ENCODE measurements around the gene STK11. TPM values are rescaled to one million over a fixed set of nuclear protein-coding genes. Genes with fewer than 3 reads are reported as not detected.
"Not testable (repeated sequence)": the region's sequence is repeated elsewhere in the genome, so short reads cannot be mapped to it uniquely, and the experiment has no call there.

The STK11 gene
- total RNA-seq, 1 donor from 2014 or later: 113 TPM

DNA sequence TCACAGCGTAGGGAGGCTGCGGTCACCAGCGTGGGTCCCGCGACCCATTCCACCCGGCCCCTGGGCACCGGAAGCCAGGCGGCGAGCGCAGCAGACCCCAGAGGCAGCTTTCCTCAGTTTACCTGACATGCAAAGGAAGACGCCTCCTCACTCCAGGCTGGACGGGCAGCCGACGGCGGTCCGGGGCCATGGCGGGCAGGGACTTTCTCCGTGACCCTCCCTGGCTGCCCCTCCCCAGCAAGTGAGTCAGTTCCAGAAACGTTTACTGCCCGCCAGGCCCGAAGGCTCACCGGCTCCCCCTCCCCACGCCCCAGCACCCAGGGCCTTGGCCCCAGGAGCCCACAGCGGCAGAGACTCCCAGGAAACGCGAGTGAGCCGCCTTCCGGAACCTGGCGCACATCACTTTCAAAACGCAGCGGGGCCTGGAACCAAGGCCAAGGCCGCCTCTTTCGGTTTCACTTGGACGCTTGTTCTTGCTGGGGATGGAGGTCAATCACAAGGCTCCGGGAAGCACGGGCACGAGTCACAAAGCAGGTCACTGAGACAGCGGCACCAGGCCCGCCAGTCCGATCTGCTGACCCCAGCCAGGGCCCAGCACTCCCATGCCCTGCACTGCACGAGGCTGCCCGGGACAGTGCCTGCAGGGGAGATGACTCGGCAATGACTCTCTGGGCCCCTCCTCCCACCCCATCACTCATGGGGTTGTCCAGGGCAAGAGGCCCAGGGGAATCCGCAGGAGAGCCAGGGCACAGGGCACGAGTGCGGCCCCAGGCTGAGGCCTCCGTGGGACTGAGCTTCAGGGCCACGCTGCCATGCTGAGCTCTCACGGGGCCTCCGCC is 36.8 kb upstream of the STK11 start:
- DNase-seq (ENCODE audit: low read depth): peak; percentile 76

DNA sequence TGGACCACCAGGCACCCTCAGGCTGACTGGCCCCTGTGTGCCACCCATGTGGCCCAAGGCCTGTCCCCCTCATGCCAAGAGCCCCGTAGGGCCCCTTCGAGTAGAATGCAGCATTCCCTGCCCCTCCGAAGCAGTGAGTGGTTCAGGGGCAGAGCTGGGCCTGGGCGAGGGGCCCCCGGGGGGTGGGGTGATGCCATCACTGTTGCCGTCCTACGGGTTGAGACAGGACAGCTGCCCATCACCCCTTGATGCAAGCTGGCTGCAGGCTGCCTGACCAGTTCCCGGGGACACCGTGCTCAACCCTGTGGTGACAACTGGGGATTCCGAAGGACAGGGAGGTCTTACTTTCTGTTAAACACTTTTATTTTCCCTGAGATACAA is 36.2 kb upstream of the STK11 start:
- DNase-seq (ENCODE audit: low read depth): no peak

DNA sequence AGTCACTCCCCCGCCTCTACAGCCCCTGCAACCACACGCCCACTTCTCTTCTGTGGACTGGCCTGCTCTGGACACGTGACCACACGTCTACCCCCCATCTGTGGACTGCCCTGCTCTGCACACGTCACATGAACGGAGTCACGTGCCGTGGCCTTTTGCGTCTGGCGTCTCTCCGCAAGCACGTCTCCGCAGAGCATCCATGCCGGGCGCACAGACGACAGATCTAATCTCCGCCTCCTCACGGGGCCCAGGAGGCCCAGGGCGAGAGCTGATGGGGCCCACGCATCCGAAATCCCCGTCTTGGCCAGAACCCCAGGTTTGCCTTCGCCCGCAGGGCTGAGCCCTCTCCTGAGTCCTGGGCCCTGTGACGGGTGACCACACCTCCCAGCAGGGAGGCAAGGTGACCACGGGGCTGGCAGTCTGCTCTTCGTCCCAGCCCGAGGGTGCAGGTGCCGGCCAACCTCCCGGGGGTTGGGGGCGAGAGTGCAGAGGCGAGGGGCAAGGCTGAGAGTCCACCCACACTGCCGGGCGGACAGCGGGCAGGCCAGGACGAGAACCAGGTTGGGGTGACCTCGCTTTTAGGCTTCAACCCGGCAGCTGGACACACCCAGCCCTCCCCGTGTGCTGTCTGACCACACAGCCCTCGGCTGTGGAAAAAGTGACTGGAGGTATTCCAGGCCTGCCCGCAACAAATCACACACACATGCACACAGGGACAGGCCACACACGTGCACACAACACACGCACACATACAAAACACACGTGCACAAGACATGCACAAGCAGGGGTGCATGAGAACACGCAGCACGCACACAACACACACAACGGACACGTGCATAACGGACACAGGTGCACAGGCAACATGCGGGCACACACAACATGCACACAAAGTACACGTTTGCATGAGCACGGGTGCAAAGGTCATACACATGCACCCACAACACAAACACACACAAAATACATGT is 35.4 kb upstream of the STK11 start:
- no peak for DNase-seq (ENCODE audit: low read depth)

DNA sequence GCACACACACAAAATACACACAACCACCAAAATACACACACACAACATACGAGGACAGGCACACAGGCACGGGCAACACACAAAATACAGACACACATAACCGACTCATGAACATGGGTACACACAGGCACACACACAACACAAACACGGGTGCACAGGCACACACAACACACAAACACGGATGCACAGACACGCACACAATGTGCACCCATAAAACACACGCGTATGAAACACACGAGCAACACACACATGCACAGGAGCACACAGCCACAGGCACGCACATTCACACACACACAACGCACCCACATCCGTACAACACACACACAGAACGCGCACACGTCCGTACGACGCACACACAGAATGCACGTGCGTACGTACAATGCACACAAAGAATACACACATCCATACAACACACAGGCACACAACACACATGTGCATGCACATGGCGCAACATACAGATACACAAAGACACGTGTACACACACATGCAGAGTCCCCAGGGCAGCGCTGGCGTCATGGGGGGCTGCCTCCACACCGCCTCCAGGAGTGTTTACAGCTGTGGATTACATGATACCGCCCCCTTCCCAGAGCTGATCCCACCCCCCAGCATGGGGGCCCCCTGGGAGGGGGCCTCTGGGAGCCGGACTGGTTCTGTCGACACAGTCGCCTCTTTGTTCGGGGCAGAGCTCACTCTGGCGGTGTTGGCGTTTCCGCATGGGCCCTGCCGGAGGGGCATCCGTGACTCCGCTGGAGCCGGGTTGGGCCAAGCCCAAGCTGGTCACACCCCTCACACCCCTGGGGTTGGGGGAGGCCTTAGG is 34.4 kb upstream of the STK11 start:
- DNase-seq (ENCODE audit: low read depth): no peak

DNA sequence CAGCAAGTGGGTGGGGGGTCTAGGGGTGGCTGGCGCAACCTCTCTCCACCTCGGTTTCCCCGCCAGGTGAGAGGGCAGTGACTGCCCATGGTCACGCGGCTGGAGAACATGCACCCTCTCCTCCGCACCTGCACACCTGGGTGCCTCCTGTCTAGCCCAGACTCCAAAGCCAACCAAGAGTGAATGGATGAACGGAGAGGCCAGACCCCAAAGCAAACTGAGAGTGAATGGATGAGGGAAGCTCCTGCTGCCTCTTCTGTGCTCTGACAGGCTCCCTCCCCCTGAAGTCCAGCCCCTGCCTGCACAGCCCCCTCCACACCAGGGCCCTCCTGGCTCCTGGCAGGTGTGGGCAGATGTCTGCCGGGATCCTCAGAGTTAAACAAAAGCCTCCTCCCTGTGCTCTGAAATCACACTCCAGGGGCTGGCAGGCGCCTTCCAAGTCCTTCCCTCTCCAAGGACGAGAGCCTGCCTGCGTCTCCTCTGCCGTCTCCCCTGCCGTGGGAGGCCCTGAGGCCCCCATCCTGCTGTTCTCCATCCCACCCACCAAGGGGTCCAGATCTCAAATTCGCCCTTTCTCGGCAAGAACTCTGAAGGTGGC is 33.7 kb upstream of the STK11 start:
- no peak for DNase-seq (ENCODE audit: low read depth)

DNA sequence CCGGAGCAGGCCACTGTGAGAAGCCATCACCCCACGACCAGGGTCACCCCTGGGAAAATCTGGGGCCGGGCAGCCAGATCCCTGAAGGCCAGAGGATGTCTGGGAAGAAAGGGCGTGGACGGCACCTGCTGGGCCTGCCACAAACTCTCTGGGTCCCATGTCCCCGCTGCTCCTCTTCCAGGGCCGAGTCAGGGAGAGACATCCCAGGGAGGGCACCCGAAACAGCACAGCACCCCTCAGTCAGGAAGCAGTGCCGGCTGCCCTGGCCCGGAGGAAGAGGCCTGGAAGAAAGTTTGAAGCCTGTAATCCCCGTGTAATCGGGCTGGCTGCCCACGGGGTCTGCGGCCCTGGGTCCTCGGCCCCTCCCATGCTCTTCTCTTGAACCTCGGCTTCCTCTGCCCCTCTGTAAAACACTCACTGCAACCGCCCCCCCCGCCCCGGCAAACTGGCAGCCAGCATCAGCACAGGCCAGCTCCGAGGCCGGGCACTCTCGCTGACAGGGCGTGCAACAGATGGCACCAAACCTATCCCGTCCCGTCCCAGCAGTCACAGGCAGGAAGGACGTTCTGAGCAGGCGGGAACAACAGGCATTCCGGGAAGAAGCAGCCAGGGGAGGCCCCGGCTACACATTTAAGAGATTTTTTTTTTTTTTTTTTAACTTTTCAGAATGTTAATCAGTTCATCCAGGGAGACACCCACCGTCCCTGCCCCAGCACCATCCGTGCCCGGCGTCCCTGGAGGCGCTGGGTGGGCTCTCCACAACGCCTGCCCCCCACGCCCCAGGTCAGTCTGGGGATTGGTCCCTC is 33.0 kb upstream of the STK11 start:
- DNase-seq (ENCODE audit: low read depth): no peak

DNA sequence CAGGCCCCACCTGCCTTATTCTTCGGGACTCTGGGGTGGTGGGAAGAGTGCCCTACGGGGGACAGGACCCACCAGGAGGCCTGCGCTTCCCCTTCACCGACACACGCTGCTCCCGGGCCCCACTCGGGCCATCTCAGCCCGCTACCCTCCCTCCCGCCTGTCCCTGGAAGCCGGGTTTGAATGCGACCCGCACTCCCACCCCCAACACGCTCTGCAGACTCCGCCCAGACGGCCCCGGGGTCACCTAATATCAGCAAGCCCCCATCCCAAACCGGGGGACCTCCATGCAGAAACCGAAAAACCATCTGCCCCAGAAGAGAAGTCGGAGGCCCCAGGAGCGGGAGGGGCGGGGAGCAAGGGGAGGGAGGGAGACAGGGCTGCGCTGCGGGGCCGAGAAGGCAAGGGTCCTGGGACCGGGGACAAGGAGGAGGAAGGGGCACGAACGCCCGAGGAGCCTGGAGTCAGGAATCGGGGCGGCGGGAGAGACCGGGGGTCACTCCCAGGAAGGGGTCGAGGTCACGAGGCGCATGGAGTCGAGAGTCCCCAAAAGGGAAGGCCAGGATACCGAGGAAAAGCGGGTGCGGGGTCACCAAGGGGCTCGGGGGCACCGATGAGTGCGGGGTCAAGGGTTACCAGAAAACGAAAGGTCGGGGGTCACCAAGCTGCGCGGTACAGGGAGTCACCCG is 32.3 kb upstream of the STK11 start:
- DNase-seq (ENCODE audit: low read depth): no peak

DNA sequence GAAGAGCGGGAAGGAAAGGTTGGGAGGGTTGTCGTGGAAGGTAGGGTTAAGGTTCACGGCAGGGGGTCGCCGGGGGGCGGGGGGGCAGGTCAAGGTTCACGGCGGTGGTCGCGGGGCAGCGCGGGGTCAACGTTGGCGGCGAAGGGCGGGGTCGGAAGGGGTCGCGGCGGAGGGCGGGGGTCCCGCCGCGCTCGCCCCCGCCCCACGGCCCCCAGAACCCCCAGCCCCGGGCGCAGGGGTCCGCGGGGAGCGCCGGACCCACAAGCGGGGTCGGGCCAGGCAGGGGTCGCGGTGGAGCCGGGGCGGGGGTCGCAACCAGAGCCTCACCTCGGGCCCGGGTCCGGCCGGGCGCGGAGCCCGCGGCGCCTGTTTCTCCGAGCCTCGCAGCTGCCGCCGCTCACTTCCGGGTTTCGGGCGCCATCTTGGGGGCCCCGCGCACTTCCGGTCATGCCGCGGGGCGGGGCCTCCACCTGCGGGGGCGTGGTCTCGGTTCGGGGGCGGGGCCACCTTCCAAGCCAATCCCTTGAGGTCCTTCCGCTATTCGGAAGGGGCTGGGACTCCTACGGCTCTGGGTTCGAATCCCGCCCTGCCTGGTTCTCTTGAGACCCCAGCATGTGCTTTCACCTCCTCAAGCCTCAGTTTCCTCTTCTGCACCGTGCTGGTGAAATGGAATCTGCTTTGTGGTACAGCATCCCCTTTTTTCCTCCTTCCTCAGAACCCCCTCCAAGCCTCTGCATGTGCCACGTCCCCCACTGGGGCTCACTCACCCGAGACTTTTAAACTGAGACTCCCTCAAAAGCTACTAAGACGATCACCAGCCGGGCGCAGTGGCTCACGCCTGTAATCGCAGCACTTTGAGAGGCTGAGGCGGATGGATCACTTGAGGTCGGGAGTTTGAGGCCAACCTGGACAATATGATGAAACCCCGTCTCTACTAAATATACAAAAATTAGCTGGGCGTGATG is 31.5 kb upstream of the STK11 start, which contains the start of gene SBNO2:
SBNO2 (minus strand) TSS at position 424 of the 965 bp plus-strand sequence. CDS start 19,992 bp downstream, outside the sequence.
- DNase-seq (ENCODE audit: low read depth): peak; percentile 53

DNA sequence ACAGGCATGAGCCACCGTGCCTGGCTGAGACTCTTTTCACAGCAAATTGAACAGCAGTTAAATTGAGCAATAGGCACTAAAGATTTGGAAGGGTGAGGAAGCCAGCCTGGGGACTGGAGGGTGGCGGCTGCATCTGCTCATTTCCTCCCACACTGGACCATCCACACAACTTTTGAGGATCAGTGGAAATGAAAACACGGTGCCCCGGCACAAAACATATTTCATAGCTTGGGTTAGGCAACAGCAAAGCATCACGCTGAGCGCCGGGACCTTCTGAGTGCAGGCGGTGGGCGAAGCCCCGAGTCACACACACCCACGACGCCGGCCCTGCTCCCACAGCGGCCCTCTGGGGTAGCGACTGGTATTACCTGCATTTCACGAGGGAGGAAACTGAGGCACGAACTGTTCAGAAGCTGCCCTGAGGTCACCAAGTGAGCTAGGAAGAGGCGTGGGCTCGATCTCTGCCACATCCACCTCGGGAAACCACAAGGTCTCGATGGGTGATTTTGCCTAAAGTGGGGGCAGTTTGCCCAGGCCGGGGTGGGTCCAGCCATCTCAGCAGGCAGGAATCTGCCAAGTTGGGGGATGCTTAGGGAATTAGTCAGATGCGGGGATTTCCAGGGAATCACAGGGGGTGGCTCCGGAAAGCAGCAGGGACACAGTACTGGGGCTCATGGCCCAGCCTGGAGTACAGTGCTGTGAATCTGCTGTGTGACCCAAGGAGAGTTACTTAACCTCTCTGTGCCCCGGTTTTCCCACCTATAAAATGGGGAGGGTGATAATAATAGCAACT is 28.1 kb upstream of the STK11 start:
- DNase-seq (ENCODE audit: low read depth): peak; percentile 97

DNA sequence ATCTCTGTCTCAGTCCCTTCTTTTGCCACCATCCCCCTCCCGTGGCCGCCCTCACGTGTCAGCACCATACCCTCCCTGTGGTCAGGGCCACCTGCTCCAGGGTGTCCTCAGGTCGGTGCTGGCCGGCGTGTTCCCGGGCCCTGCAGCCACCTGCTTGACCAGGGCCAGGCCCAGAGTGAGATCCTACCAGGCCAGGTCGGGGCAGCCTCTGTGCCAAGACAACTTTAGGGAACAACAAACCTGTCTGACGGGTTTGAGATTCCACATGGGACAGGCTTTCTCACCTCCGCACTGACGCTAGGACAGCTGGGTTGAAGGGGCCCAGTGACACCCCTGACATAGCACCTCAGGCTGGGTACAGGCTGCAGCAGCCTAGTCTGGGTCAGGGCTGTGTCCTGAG is 24.0 kb upstream of the STK11 start:
- DNase-seq (ENCODE audit: low read depth): no peak

DNA sequence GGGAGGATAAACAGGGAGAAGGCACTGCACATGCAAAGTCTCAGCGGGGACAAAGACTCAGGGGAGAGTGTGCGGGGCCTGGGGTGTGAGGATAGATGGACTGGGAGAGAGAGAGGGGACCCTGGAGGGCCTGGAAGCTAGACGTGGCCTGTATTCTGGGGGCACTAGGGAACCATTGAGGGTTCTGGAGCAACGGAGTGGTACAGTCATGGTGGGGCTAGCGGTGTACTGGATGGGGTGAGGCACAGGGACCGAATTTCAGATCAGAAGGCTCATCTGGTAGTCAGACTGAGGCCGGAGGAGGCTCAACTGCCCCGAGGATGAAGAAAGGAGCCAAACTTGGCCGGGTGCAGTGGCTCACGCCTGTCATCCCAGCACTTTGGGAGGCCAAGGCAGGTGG is 23.5 kb upstream of the STK11 start:
- DNase-seq (ENCODE audit: low read depth): no peak

DNA sequence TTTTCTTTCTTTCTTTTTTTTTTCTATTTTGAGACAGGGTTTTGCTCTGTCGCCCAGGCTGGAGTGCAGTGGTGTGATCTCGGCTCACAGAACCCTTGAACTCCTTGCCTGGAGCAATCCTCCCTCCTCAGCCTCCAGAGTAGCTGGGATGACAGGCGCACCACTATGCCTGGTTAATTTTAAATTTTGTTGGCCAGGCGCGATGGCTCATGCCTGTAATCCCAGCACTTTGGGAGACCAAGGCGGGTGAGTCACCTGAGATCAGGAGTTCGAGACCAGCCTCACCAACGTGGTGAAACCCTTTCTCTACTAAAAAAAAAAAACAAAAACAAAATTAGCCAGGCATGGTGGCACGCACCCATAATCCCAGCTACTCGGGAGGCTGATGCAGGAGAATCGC is 22.9 kb upstream of the STK11 start:
- no peak for DNase-seq (ENCODE audit: low read depth)

DNA sequence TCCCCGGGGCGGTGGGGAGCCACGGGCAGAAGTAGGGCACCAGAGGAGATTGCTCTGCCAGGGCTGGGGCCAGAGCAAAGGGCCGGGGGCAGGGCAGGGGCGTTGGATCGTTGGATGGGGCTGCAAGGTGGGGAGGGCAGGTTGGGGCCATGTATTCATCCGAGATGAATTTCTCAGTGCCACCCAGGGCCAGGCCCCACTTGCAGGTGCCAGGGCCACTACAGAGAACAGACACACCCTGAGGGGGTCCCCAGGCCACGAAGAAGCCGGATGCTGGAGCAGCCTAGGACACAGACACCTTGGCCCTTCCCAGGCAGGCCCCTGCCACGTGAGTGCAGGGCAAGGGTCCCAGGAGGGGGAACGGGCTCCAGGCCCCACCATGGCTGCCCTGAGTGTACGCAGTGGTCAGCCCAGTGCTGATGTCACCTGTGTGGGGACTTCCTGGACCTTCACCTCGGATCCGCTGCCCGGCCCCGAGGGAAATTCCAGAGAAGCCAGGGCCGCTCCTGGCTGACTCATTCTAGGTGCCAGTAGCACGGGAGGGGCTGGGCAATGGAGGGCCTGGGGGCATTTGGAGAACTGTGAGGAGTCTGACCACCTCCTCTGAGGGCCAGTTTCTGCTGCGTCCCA is 21.9 kb upstream of the STK11 start:
- DNase-seq (ENCODE audit: low read depth): peak; percentile 86

DNA sequence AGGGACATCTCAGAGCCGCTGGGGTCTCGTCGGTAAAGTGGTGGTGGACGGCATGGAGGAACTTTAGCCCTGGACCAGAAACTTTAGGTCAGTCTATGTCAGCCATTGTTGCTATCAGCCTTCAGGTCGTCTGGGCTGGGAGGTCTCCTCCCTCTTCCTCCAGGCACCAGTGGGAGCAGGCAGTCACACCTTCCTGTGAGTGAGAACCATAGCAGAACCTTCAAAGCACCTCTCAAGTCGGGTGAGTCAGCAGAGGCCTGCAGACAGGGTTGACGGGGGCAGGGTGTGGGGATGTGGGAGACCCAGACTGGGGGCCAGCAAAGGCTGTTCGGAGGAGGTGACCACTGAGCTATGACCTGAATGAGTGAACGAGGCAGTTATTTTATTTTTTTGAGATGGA is 16.2 kb upstream of the STK11 start:
- DNase-seq (ENCODE audit: low read depth): peak; percentile 89

DNA sequence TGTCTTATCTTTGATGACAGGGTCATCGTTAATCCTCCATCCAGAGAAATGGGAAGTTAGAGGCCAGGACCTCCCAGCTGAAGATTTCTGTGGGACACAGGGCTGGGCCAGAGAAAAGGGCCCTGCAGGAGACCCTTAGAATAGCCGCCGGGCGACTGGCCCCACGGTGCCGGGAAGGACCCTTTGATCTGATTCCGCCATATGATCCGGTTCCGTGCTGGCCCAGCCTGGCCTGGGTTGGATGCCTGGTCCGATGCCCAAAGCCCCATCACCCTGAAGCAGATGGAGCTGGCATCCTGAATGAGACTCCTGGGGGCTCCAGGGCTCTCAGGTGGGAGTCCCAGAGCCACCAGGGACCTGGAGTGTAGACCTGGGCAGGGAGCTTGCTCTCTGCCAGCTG is 6.0 kb upstream of the STK11 start:
- no peak for DNase-seq (ENCODE audit: low read depth)

DNA sequence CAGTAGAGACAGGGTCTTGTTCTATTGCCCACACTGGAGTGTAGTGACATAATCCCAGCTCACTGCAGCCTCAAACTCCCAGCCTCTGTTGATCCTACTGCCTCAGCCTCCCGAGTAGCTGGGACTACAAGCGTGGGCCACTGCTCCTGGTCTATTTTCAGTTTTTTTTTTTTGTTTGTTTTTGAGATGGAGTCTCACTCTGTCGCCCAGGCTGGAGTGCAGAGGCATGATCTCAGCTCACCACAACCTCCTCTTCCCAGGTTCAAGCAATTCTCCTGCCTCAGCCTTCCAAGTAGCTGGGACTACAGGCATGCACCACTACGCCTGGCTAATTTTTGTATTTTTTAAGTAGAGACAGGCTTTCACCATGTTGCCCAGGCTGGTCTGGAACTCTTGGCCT is 5.0 kb upstream of the STK11 start:
- DNase-seq (ENCODE audit: low read depth): not testable (repeated sequence)

DNA sequence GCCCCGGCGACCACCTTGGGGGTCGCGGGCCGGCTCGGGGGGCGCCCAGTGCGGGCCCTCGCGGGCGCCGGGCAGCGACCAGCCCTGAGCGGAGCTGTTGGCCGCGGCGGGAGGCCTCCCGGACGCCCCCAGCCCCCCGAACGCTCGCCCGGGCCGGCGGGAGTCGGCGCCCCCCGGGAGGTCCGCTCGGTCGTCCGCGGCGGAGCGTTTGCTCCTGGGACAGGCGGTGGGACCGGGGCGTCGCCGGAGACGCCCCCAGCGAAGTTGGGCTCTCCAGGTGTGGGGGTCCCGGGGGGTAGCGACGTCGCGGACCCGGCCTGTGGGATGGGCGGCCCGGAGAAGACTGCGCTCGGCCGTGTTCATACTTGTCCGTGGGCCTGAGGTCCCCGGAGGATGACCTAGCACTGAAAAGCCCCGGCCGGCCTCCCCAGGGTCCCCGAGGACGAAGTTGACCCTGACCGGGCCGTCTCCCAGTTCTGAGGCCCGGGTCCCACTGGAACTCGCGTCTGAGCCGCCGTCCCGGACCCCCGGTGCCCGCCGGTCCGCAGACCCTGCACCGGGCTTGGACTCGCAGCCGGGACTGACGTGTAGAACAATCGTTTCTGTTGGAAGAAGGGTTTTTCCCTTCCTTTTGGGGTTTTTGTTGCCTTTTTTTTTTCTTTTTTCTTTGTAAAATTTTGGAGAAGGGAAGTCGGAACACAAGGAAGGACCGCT is 729 bp downstream of the STK11 start:
- no peak for DNase-seq (ENCODE audit: low read depth)
